WTC11 (cell line): ENCODE data around the gene GPR153. TPM values are rescaled to one million over a fixed set of nuclear protein-coding genes. Genes with fewer than 3 reads are reported as not detected.

ENCODE experiments used
- ATAC-seq: fragments of 200-7000 bp; cut with Tn5 transposase; 2 replicates; pipeline ENCODE4 v1.10.0; 2021; ENCODE audit warnings: mild to moderate bottlenecking, moderate library complexity
- CTCF ChIA-PET: fragments of 300-600 bp; sonication (Branson Sonifier 250); formaldehyde crosslinking; loops from one replicate; lab custom pipeline; 2021; ENCODE audit warnings: antibody characterized with exemption; lab: Charles Lee
- POLR2A ChIA-PET: fragments of 350-600 bp; sonication (Branson Sonifier 250); formaldehyde crosslinking; loops from one replicate; lab custom pipeline; 2021; ENCODE audit warnings: antibody characterized with exemption; lab: Charles Lee
- DNase-seq: peaks from one replicate; pipeline ENCODE4 v3.0.0; 2021; ENCODE audit warnings: low spot score
- H3K27ac Mint-ChIP-seq: 2 replicates; pipeline ENCODE4 v1.8.0; 2021; ENCODE audit warnings: mixed read lengths
- H3K27me3 Mint-ChIP-seq: 2 replicates; pipeline ENCODE4 v1.8.0; 2021; ENCODE audit warnings: low read depth, mild to moderate bottlenecking, moderate library complexity, mixed read lengths
- H3K36me3 Mint-ChIP-seq: 2 replicates; pipeline ENCODE4 v1.8.0; 2021; ENCODE audit warnings: mixed read lengths
- H3K4me1 Mint-ChIP-seq: 2 replicates; pipeline ENCODE4 v1.8.0; 2022; ENCODE audit warnings: mixed read lengths
- H3K4me3 Mint-ChIP-seq: 2 replicates; pipeline ENCODE4 v1.8.0; 2021; ENCODE audit warnings: mild to moderate bottlenecking, moderate library complexity, mixed read lengths
- H3K9me3 Mint-ChIP-seq: 2 replicates; pipeline ENCODE4 v1.8.0; 2021; ENCODE audit warnings: mixed read lengths
- ATF1 ChIP-seq: sonication (generic); formaldehyde crosslinking; IDR thresholded peaks from 2 replicates; pipeline ENCODE4 v1.8.1; 2023; ENCODE audit warnings: mild to moderate bottlenecking, moderate library complexity, missing genetic modification reagents
- CDX4 ChIP-seq: fragments of 250-450 bp; sonication (Bioruptor Pico); IDR thresholded peaks from 2 replicates; pipeline ENCODE4 v1.9.0; 2021; ENCODE audit warnings: moderate library complexity, mild to moderate bottlenecking, inconsistent platforms, borderline replicate concordance
- CREB1 ChIP-seq: sonication (generic); formaldehyde crosslinking; IDR thresholded peaks from 2 replicates; pipeline ENCODE4 v1.8.0; 2023; ENCODE audit warnings: mild to moderate bottlenecking, missing genetic modification reagents
- E2F1 ChIP-seq: sonication (generic); formaldehyde crosslinking; IDR thresholded peaks from 2 replicates; pipeline ENCODE4 v1.8.0; 2022; ENCODE audit warnings: mild to moderate bottlenecking, missing genetic modification reagents
- ELF4 ChIP-seq: sonication (generic); formaldehyde crosslinking; IDR thresholded peaks from 2 replicates; pipeline ENCODE4 v1.8.1; 2022; ENCODE audit warnings: low read depth, mild to moderate bottlenecking, moderate library complexity, missing genetic modification reagents
- ESRRA ChIP-seq: sonication (generic); formaldehyde crosslinking; IDR thresholded peaks from 2 replicates; pipeline ENCODE4 v1.8.1; 2022; ENCODE audit warnings: mild to moderate bottlenecking, missing genetic modification reagents, borderline replicate concordance
- FOXP4 ChIP-seq: sonication (generic); formaldehyde crosslinking; IDR thresholded peaks from 2 replicates; pipeline ENCODE4 v1.8.0; 2022; ENCODE audit warnings: mild to moderate bottlenecking, missing genetic modification reagents
- GABPB1 ChIP-seq: sonication (generic); formaldehyde crosslinking; IDR thresholded peaks from 2 replicates; pipeline ENCODE4 v1.8.1; 2023; ENCODE audit warnings: mild to moderate bottlenecking, missing genetic modification reagents
- IRF2 ChIP-seq: sonication (generic); formaldehyde crosslinking; IDR thresholded peaks from 2 replicates; pipeline ENCODE4 v1.8.0; 2022; ENCODE audit warnings: low read depth, missing genetic modification reagents, borderline replicate concordance
- JAZF1 ChIP-seq: fragments of 250-450 bp; sonication (Bioruptor Pico); IDR thresholded peaks from 2 replicates; pipeline ENCODE4 v1.9.0; 2021; ENCODE audit warnings: moderate library complexity, mild to moderate bottlenecking, inconsistent platforms
- MYBL2 ChIP-seq: sonication (generic); formaldehyde crosslinking; IDR thresholded peaks from 2 replicates; pipeline ENCODE4 v1.8.1; 2023; ENCODE audit warnings: mild to moderate bottlenecking, moderate library complexity, missing genetic modification reagents
- NR3C1 ChIP-seq: sonication (generic); formaldehyde crosslinking; conservative IDR thresholded peaks from 2 replicates; pipeline ENCODE4 v1.8.1; 2023; ENCODE audit warnings: low read depth, mild to moderate bottlenecking, missing genetic modification reagents
- RELA ChIP-seq: sonication (generic); formaldehyde crosslinking; IDR thresholded peaks from 2 replicates; pipeline ENCODE4 v1.8.1; 2022; ENCODE audit warnings: missing genetic modification reagents, mild to moderate bottlenecking, borderline replicate concordance
- RORB ChIP-seq: fragments of 250-450 bp; sonication (Bioruptor Pico); IDR thresholded peaks from 2 replicates; pipeline ENCODE4 v1.9.0; 2021; ENCODE audit warnings: mild to moderate bottlenecking
- SP1 ChIP-seq: sonication (generic); formaldehyde crosslinking; conservative IDR thresholded peaks from 2 replicates; pipeline ENCODE4 v1.8.1; 2022; ENCODE audit warnings: missing genetic modification reagents
- ZNF232 ChIP-seq: sonication (generic); formaldehyde crosslinking; IDR thresholded peaks from 2 replicates; pipeline ENCODE4 v1.8.0; 2022; ENCODE audit warnings: mild to moderate bottlenecking, missing genetic modification reagents
- ZNF423 ChIP-seq: fragments of 250-450 bp; sonication (Bioruptor Pico); IDR thresholded peaks from 2 replicates; pipeline ENCODE4 v2.1.2; 2022; ENCODE audit warnings: mild to moderate bottlenecking, moderate library complexity
- ZNF425 ChIP-seq: fragments of 250-450 bp; sonication (Bioruptor Pico); conservative IDR thresholded peaks from 2 replicates; pipeline ENCODE4 v1.9.0; 2021; ENCODE audit warnings: mild to moderate bottlenecking
- ZNF512 ChIP-seq: sonication (generic); formaldehyde crosslinking; IDR thresholded peaks from 2 replicates; pipeline ENCODE4 v1.8.1; 2022; ENCODE audit warnings: missing genetic modification reagents, borderline replicate concordance
- ZSCAN18 ChIP-seq: fragments of 250-450 bp; sonication (Bioruptor Pico); IDR thresholded peaks from 2 replicates; pipeline ENCODE4 v2.1.2; 2022; ENCODE audit warnings: mild to moderate bottlenecking, moderate library complexity
- total RNA-seq: library from RNA; stranded (reverse); gene quantifications from 3 replicates; pipeline ENCODE4 v1.2.3, GENCODE V29; 2021

Gene GPR153
- total RNA-seq, 1 experiment from 2014 or later = 13.4 TPM

GRCh38 chr1:6292102-6292501 is 31.2 kb upstream of the GPR153 start:
- Mint-ChIP-seq H3K27ac (peak overlapping the region; percentile 74; the same call in 1 of the 2 replicates), H3K27me3 (no peaks in the 10 kb centered on the region), H3K9me3 (no peaks in the 10 kb centered on the region), H3K36me3 (peaks cover 16% of the 10 kb centered on the region), H3K4me1 (no peaks in the 10 kb centered on the region), H3K4me3 (no peak overlapping the region)
- ATAC-seq (no peak), DNase-seq (no peak)
- POLR2A ChIA-PET = no interaction called here
- CTCF ChIA-PET = interaction anchor here (1.1 kb wide), 1 partner anchor 24 kb away, joined by 3 read pairs; no protein-coding TSS in a partner anchor
- no peak for TF ChIP-seq RORB (CRISPR knock-in tag)
- no peak for TF ChIP-seq MYBL2
- TF ChIP-seq ESRRA (CRISPR knock-in tag) = no peak
- no peak for TF ChIP-seq IRF2 (CRISPR knock-in tag)
- TF ChIP-seq ELF4 (CRISPR knock-in tag) = no peak
- TF ChIP-seq E2F1 (CRISPR knock-in tag) = no peak
- TF ChIP-seq ZNF423 = no peak
- TF ChIP-seq CREB1 = no peak
- TF ChIP-seq ZNF232 (CRISPR knock-in tag) = no peak
- no peak for TF ChIP-seq CDX4 (CRISPR knock-in tag)
- no peak for TF ChIP-seq ATF1 (CRISPR knock-in tag)
- no peak for TF ChIP-seq ZSCAN18 (CRISPR knock-in tag)
- TF ChIP-seq FOXP4 = no peak
- TF ChIP-seq RELA (CRISPR knock-in tag) = no peak
- TF ChIP-seq ZNF512 = no peak
- no peak for TF ChIP-seq JAZF1 (CRISPR knock-in tag)
- no peak for TF ChIP-seq SP1 (CRISPR knock-in tag)
- no peak for TF ChIP-seq GABPB1 (CRISPR knock-in tag)

GRCh38 chr1:6288665-6289064 is 27.8 kb upstream of the GPR153 start:
- CTCF ChIA-PET = no interaction called here
- H3K9me3 Mint-ChIP-seq = no peaks in the 10 kb centered on the region
- no peak overlapping the region; the same call in 1 of the 2 replicates for H3K27ac Mint-ChIP-seq
- peaks cover 7% of the 10 kb centered on the region for H3K36me3 Mint-ChIP-seq
- no peaks in the 10 kb centered on the region for H3K27me3 Mint-ChIP-seq
- POLR2A ChIA-PET = no interaction called here
- DNase-seq = no peak
- no peak overlapping the region for H3K4me3 Mint-ChIP-seq
- ATAC-seq = no peak
- TF ChIP-seq ZNF425 (CRISPR knock-in tag) (no peak), ZNF512 (no peak), NR3C1 (CRISPR knock-in tag) (no peak), JAZF1 (CRISPR knock-in tag) (no peak), CDX4 (CRISPR knock-in tag) (no peak)
- TF ChIP-seq, all 79 proteins: peak for 0
- no peaks in the 10 kb centered on the region for H3K4me1 Mint-ChIP-seq
